ENCODE measurements around the gene NUDC.

NUDC gene

DNA sequence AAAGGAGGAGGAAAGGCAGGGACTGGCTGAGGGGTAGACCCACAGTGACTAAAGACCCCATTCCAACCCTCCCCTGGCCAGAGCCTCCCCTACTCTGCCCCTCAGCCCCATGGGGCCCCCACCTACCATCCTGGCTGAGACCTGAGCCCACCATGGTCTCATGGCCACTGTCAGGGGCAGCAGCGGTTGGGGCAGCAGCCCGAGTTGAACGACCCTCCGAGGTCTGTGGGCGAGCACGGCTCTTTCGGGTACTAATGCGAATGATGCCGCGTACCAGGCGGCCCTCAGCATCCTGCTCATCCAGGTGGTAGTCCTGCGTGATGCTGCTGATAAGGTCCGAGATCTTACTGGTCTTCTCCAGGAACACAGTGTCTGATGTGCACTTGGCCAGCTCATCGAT, 29.7 kb downstream of the NUDC start:
- no peak for DNase-seq (ENCODE audit: low read depth, low spot score)

DNA sequence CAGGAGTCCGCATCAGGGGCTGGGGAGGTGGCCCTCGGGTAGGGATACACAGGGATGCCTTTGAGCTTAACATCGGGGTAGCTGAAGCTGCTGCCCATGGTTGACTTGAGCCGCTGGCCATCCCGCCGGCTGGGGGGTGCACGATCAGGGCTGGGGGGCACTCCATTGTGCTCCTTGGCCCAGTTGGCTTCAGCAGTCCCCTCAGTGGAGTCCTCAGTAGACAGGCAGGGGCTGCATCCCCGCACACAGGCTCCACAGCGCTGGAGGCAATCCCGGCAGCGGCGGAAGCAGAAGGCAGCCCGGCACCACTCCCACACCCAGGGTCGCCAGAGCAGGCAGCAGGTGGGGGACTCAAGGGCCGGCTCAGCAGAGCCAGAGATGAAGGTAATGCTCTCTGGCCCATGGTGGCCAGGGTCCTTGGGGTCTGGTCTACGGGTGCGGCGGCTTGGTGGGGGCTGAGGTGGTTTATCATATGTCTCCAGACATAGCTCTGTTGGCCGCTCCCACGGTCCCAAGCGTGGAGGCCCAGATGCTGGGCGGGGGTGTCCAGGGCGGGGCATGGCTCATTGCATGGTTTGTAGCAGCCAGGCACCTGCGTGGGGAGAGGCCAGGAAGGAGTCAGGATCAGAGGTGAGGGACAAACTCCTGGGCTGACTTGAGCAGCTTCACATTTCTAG, 30.4 kb downstream of the NUDC start:
- DNase-seq (ENCODE audit: low read depth, low spot score) = no peak

DNA sequence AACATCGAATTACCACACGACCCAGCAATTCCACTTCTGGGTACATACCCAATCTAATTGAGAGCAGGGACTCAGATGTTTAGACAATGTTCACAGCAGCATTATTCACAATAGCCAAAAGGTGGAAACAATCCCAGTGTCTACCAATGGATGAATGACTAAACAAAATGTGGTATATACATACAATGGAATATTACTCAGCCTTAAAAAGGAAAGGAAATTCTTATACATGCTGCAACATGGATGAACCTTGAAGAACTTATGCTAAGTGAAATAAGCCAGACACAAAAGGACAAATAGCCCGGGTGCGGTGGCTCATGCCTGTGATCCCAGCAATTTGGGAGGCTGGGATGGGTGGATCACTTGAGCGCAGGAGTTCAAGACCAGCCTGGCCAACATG, 31.8 kb downstream of the NUDC start:
- no peak for DNase-seq (ENCODE audit: low read depth, low spot score)

DNA sequence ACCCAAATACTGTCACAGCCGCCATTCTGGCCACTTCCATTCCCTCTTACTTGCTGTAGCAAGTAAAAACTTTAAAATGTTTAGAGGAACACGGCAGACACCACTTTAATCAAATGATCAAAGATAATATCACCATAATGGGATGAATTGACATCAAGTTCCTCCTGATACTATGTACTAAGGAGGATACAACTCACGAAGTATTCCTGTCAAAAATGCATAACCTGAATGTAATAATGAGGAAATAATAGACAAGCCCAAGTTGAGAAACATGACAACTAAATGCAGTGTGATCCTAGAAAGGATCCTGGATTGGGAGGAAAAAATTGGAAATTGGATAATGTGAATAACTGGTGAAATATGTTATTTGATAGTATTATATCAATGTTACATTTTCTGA, 34.8 kb downstream of the NUDC start:
- DNase-seq (ENCODE audit: low read depth, low spot score) = no peak

DNA sequence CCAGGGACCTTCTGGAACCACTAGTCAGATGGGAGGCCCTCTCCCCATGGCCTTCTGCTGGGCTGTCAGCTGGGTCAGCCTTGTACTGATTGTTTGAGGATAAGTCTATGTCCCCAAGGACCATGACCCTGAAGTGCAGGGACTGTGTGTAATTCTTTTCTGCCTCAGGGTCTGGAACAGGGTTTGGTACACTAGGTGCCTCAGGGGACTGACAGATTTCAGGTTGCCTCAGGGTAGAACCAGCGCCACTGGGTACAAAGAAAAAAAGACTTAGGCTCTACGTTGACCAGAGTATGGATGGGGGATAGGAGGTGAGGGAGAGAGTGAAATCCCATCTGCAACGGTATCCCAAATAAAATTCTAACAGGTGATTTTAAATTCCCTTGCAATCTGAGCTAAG, 35.8 kb downstream of the NUDC start:
- DNase-seq (ENCODE audit: low read depth, low spot score) = no peak

DNA sequence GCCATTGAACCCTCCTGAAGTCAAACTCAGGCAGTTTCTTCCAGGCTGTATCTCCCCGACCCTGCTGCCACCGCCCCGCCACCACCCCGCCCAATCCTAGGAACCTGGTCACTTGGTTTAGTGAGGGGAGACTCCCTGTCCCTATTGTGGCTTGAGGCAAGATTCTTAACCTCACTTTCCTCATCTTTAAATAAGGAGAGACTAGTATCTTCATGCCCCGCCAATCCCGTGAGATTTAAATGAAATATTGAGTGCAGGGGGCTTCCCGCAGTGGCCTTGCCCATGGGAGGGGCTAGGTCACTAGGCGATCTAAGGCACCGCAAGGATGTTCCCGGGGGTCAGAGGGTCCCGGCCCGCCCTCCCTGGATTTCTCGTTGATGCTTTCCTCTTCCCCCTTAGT, 37.7 kb downstream of the NUDC start:
- no peak for DNase-seq (ENCODE audit: low read depth, low spot score)

DNA sequence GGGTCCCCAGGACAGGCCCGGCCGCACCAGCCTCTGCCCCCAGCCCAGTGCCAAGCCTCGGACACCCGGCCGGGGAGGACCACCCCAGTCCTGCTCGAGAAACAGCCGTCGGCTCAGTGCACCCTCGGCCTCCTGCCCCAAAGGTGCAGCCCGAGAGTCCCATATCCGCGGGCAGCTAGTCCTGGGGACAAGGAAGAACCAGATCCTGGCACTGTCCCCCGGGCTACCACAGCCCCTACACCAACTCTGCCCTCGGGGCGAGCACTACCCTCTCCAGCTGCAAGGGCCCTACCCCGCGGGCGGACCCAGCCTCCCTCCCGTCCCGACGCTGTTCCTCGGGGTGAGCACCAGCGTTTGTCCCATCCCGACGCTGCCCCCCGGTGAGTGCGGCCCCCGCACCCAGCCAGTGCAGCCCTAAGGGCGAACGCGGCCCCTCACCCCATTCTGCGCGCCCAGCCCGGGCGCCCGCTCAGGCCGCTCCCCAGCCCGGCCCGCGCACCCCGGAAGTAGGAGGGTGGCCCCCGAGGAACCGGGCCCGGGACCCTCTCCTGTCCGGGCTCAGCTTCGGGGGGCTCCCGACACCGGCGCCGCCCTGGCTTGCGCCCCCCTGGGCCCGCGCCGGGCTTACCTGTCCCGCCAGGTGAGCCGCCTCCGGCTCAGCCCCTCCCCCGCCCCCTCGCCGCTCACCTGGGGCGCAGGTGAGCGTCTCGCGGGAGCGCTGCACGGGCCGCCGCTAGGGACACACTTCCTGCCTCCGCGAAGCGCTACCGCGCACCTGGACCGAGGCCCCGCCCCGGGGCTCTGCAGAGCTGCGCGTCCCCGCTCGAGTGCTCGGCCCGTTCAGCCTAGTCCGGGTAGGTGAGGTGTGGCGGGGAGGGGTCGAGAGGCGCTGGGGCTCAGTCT, 38.4 kb downstream of the NUDC start, which contains the start of gene KDF1:
Gene KDF1, minus strand, starts transcription at position 747 of the 903 bp plus-strand sequence. CDS start 8,088 bp downstream, outside the sequence.
- DNase-seq (ENCODE audit: low read depth, low spot score) = no peak

DNA sequence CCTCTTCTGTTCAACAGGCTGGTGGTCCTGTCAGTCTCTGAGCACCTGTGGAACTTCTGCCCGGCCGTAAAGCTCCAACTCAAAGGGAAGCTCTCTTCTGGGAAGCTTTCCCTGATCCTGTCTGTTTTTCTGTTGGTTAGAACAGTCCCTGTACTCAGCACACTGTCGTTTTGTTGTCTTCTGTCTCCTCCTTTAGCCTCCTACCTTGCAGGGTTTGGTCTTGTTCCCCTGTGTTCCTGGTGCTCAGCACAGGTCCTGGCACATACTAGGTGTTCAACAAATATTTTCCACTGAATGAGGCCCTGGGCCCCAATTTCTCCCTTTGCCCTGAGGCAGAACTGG, 39.1 kb downstream of the NUDC start:
- DNase-seq (ENCODE audit: low read depth, low spot score) = no peak

DNA sequence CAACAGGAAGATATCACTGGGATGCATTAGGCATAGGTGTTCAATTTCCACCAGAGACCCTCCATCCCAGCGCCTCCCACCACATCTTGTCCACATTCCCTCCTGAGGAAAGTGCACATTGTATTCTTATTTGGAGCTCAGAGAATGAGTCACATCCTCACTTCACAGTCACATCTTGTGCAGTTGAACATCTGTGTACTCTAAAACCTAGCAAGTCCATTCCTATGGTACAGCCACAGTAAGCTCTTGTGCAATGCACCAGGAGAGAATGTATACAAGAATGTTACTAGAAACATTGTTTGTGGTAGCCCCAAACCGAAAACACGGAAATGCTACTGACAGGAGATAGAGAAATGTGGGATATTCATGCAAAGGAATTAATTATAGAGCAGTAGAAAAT, 40.3 kb downstream of the NUDC start:
- DNase-seq (ENCODE audit: low read depth, low spot score) = peak; percentile 46

DNA sequence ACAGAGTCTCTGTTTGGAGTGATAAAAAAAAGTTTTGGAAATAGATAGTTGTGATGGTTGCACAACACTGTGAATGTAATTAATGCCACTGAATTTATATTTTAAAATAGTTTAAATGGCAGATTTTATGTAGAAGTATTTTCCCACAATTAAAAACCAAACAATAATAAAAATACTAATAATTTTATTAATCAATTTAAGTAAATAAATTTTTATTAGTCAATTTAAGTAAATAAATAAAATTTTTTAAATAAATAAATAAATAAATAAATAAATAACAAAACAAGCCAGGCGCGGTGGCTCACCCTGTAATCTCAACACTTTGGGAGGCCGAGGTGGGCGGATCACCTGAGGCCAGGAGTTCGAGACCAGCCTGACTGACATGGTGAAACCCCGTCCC, 43.7 kb downstream of the NUDC start:
- DNase-seq (ENCODE audit: low read depth, low spot score) = no peak

DNA sequence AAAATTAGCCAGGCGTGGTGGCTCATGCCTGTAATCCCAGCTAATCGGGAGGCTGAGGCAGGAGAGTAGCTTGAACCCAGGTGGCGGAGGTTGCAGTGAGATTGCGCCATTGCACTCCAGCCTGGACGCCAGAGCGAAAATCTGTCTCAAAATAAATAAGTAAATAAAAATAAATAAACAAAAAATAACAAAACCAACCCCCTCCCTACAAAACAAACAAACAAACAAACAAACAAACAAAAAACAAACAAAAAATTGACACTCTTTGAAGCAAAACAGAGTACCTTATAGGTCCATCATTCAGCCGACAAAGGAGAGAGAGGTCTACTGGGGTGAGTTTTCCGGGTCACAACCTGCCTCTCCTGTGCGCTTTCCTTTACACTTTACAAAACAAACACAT, 44.1 kb downstream of the NUDC start:
- DNase-seq (ENCODE audit: low read depth, low spot score) = no peak

DNA sequence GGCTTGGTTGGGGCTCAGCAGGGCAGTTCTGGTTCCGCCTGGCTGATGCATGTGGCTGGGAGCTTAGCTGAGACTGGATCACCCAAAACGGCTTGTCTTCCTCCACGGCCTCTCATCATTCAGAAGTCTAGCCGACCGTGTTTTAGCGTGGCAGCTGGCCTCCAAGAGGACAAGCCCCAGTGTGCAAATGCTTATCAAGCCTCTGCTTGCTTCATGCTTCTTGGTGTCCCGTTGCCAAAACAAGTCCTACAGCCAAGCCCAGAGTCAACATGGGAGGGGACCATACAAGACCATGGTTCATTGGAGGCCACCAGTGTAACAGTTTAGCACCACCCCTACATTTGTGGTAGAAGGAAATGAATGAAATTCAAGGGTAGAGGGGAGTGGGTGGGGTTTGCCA, 49.3 kb downstream of the NUDC start:
- DNase-seq (ENCODE audit: low read depth, low spot score) = no peak

DNA sequence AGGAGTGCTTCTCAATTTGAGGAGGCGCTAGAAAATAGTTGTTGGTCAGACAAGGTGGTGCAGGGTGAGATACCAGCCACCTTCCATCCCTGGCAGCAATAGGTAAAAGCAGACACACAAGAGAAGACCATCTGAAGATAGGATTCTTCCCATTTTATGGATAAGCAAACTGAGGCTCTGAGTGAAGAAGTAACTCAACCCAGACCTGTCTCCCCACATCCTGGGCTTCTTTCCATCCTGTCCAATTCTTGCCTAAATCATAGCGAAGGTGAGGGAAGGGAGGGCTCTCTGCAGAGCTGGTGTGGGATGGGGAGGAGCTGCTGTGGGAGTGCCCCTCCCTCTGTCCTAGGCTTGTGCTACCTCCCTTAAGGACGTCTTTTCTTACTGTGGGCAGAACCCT, 50.0 kb downstream of the NUDC start:
- DNase-seq (ENCODE audit: low read depth, low spot score) = no peak

DNA sequence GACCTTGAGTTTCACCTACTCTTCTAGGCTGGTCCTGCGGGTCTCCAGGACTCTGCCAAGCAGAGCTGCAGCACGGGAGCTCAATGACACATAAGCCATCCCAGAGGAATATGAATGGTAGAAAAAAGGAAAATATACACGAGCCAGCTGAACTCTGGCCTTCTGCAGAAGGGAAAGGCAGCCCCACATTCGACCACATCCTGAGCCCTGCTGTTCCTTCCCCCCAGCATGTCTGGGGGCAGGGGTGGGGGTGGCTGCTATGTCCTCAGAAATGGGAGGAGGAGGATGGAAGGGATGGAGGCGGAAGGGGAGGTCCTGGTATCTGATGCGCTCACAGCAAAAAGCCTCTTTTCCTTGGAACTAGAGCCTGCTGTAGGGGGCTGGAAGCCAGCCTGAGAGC, 50.8 kb downstream of the NUDC start:
- peak; percentile 58 for DNase-seq (ENCODE audit: low read depth, low spot score)

DNA sequence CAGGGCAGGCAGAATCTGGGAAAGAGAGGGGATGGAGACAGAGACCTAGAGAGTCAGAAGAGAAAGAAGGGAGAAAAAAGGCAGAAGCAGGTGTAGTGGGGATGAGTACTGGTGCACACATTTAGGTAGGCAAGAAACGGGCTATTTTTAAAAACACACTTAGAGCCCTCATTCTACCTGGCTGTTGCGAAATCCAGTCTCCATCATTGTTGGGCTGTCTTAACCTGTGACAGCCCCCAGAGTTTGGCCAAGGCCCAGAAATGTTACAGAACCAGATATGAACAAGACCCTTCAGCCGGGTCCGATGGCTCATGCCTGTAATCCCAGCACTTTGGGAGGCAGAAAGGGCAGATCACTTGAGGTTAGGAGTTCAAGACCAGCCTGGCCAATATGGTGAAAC, 51.3 kb downstream of the NUDC start:
- DNase-seq (ENCODE audit: low read depth, low spot score) = no peak

DNA sequence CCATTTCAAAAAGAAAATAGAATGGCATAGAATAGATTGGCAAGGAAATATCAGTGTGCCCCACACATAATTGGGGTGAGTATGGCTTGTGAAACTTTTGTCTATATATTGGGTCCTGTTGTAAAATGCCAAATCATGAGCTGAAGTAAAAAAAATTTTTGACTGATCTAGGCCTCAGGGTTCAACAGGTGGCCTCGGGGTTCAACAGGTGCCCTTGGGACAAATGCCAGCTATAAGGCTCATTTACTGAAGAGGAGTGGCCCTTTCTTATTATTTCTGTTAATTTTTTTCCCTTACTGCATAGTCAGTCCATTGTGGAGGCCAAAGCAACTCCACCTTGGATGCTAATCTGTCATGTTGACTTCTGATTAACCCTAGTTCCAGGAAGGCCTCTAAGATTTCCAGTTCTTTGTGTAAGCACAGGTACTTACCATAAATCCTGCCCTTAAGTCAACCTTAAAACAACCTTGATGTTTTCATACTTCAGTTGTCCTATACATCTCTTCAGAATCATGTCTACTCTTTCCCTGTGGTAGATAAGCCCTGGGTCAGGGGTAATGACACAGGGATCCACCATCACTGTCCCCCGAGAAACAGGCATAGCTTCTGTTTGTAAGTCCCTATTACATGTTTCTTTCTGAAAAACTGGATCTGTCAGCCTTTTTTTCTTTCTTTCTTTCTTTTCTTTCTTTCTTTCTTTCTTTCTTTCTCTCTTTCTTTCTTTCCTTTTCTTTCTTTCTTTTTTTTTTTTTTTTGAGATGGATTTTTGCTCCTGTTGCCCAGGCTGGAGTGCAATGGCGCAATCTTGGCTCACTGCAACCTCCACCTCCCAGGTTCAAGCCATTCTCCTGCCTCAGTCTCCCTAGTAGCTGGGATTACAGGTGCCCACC, 55.3 kb downstream of the NUDC start:
- DNase-seq (ENCODE audit: low read depth, low spot score) = no peak

DNA sequence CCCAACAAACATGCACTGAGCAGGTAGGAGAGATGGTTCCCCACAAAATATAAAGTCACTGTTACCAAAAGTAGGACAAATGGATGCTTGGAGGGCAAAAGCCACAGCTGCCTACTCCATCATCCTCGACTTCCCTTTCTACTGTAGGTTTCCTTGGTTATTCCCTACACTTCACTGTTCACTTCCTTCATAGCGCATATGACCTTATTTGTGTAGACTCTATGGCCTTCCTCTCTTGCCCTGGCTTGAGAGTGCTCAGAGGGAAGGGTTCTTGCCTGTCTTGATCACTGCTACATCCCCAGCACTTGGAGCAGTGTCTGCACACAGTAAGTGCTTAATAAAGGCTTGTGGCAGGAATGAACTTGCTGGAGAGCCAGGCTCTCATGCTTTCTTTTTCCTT, 57.4 kb downstream of the NUDC start:
- DNase-seq (ENCODE audit: low read depth, low spot score) = no peak

DNA sequence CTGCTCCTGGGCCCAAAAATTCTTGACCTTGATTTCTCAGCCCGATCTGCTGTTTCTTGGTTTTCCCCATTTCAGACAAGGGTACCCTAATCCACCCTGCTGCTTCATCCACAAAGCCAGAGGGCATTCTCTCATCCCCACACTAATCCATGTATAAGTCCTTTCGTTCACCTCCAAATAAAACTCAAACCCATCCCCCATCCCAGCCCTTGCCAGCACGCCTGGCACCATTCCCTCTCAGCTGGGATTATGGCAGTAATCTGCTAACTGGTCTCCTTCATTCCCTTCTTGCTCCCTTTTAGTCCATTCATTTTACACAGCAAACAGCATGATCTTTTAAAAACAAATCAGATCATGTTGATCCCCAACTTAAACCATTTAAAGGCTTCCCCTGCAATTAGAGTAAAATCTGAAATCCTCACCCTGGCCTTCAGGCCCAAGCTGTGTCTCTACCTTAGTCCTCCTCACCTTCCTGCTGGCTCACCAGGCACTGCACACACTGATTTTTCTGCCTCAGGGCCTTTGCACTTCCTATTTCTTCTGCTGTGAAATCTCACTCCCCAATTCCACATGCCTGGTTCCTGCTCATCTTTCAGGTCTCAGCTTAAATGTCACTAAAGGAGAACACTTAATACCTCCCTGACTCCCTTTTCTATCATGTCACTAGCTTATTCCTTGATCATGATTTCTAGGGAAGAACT, 59.8 kb downstream of the NUDC start:
- no peak for DNase-seq (ENCODE audit: low read depth, low spot score)

DNA sequence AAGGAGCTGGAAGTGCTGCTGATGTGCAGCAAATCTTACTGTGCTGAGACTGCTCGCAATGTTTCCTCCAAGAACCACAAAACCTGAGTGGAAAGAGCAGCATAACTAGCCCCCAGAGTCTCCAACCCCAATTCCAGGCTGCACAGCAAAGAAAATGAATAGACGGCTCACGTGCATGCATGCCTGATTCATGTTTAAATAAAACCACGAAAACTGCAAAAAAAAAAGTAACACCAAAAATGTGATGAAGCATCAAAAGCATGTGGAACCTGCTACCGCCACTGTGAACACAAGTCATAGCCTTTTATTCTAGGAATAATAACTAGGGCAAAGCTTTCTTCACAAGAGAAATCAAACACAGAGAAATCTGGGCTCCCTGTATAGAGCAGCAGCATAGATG, 62.3 kb downstream of the NUDC start:
- no peak for DNase-seq (ENCODE audit: low read depth, low spot score)

DNA sequence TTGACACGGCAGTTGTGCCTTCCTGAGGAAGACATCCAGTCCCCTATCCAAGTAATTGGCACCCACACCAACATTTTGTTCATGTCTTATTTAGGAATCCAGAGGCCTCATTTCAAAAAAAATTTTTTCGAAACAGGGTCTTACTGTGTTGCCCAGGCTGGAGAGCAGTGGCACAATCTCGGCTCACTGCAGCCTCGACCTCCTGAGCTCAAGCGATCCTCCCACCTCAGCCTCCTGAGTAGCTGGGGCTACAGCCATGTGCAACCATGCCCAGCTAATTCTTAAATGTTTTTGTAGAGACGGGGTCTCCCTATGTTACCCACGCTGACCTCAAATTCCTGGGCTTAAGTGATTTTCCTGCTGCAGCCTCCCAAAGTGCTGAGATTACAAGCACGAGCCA, 62.7 kb downstream of the NUDC start:
- no peak for DNase-seq (ENCODE audit: low read depth, low spot score)

DNA sequence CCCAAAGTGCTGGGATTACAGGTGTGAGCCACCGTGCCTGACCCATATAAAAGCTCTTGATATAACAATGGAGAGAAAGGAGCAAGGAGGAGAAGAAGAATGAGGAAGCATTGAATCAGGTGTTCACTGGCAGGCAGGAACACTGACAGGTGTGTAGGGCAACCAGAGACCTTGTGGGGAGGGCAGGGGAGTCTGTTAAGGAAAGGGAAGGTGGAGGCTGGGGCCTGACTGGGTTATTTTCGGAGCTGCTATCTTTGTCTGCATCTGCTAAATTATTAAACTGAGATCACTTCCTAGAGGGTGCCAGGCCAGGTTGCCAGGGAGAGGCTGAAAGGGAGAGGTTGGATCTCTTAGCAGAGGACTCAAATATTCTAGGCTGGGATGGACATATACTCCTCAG, 65.1 kb downstream of the NUDC start:
- no peak for DNase-seq (ENCODE audit: low read depth, low spot score)

Measured in smooth muscle cell of the brain vasculature (primary cell).